BJ (cell line): ENCODE data around the gene SNRNP200. TPM values are rescaled to one million over a fixed set of nuclear protein-coding genes. Genes with fewer than 3 reads are reported as not detected.

Experiments
- CTCF ChIA-PET: fragments of 350-600 bp; formaldehyde crosslinking; extraction: SDS; loops from one replicate; lab custom pipeline; 2021; ENCODE audit warnings: antibody characterized with exemption, inconsistent platforms; lab: Yijun Ruan, JAX
- POLR2A ChIA-PET: fragments of 300-600 bp; sonication (Branson Sonifier 250); formaldehyde crosslinking; extraction: SDS; loops from one replicate; lab custom pipeline; 2021; ENCODE audit warnings: antibody characterized with exemption; lab: Charles Lee
- DNase-seq: peaks from one replicate; pipeline ENCODE4 v3.0.0-alpha.2; 2011; ENCODE audit warnings: low read depth
- H3K27me3 ChIP-seq: 2 replicates; pipeline ENCODE4 v1.6.0; 2011; ENCODE audit warnings: low read length; ENCODE audit not compliant: control insufficient read depth, insufficient read depth
- H3K36me3 ChIP-seq: 2 replicates; pipeline ENCODE4 v1.5.1; 2011; ENCODE audit warnings: low read length; ENCODE audit not compliant: control insufficient read depth, insufficient read depth
- H3K4me3 ChIP-seq: 2 replicates; pipeline ENCODE4 v1.5.1; 2011; ENCODE audit warnings: low read depth, mild to moderate bottlenecking, control low read depth, low read length
- polyA plus RNA-seq: library from polyadenylated mRNA; depleted of rRNA; stranded (reverse); fragments of >200 nt; gene quantifications from 2 replicates; pipeline ENCODE4 v1.2.3, GENCODE V29; 2011
- TF ChIP-seq, protein P1 (sequence below): IDR thresholded peaks from 2 replicates; pipeline ENCODE4 v1.5.1; 2011; ENCODE audit warnings: low read depth, mild to moderate bottlenecking, control low read depth, inconsistent platforms, low read length, moderate library complexity; ENCODE audit not compliant: insufficient read depth

Gene SNRNP200
- polyA plus RNA-seq, 1 experiment = 111 TPM

DNA sequence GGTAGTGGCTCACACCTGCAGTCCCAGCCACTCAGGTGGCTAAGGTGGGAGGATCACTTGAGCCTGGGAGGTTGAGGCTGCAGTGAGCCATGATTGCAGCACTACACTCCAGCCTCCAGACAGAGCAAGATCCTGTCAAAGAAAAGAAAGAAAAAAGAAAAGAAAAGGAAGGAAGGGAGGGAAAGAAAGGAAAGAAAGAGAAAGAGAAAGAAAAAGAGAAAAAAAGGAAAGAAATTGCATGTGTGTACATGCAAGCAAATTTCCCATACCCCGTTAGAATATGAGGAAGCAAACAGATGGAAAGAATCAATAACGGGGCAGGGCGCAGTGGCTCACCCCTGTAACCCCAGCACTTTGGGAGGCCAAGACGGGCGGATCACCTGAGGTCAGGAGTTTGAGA lies 57.5 kb downstream of the SNRNP200 start:
- peaks cover 3% of the 10 kb centered on the region; the same call in 1 of the 2 replicates for H3K36me3 ChIP-seq
- POLR2A ChIA-PET = no interaction called here
- no peak overlapping the region for H3K4me3 ChIP-seq
- no peak for DNase-seq
- H3K27me3 ChIP-seq = no peaks in the 10 kb centered on the region
- CTCF ChIA-PET = interaction anchor here (0.6 kb wide), 1 partner anchor 284 kb away, joined by 3 read pairs; no protein-coding TSS in a partner anchor
- TF ChIP-seq, protein P1, sequence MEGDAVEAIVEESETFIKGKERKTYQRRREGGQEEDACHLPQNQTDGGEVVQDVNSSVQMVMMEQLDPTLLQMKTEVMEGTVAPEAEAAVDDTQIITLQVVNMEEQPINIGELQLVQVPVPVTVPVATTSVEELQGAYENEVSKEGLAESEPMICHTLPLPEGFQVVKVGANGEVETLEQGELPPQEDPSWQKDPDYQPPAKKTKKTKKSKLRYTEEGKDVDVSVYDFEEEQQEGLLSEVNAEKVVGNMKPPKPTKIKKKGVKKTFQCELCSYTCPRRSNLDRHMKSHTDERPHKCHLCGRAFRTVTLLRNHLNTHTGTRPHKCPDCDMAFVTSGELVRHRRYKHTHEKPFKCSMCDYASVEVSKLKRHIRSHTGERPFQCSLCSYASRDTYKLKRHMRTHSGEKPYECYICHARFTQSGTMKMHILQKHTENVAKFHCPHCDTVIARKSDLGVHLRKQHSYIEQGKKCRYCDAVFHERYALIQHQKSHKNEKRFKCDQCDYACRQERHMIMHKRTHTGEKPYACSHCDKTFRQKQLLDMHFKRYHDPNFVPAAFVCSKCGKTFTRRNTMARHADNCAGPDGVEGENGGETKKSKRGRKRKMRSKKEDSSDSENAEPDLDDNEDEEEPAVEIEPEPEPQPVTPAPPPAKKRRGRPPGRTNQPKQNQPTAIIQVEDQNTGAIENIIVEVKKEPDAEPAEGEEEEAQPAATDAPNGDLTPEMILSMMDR = no peak

DNA sequence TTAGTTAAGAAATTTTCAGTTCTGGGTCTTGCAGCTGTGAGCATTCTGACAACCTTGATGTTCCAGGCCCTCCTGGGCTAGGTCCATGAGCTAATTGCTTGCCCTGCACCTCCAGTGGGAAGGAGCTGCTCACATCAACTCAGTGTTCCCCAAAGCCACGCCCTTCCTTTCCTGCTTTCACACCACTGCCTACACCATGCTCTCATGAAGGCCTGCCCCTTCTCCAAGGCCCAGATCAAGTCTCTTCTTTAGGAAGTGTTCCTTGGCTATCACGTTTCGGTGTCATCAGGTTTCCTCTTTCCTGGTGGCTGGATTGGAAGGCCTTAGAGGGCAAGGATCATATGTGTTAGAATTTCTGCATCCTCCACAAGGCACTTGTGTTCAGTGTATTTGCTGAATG lies 58.3 kb downstream of the SNRNP200 start:
- no peak overlapping the region for H3K4me3 ChIP-seq
- H3K36me3 ChIP-seq = no peaks in the 10 kb centered on the region
- H3K27me3 ChIP-seq = no peaks in the 10 kb centered on the region
- TF ChIP-seq, protein P1 = no peak
- POLR2A ChIA-PET = no interaction called here
- CTCF ChIA-PET = interaction anchor here (1.4 kb wide), 1 partner anchor 13 kb away, joined by 4 read pairs; no protein-coding TSS in a partner anchor
- no peak for DNase-seq

DNA sequence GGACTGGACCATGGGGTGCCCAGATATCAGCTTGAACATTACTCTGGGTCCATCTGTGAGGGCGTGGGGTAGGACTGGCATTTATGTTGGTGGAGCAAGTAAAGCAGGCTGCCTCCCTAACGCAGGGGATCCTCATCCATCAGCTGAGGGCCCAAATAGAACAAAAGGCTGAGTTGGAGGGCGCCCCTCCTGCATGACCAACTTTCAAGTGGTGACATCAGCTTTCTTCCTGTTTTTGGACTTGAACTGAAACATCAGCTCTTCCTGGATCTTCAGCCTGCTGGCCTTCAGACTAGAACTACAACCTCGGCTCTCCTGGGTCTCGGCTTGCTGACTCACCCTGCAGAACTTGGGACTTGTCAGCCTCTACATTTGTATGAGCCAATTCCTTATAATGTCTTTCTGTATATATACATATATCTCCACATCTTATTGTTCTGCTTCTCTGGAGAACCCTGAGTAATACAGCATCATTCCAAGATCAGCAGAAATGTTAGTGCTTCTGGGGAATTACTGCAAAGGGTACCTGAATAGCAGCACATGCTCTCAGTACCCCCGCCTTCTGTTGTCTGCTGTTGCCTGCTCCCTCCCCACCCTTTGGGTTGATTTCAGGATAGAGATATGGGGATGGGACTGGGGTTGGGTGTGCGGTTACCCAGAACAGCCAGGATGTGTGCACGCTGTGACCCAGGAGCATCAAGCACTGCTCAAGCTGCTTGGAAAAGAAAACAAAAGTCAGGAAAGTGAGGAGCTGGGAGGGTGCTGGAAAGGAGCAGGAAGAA lies 59.5 kb downstream of the SNRNP200 start:
- ChIA-PET CTCF (interaction anchor here (1.4 kb wide), 2 partner anchors 10 to 14 kb away, joined by 3 to 4 read pairs; no protein-coding TSS in a partner anchor), POLR2A (no interaction called here)
- DNase-seq = no peak

DNA sequence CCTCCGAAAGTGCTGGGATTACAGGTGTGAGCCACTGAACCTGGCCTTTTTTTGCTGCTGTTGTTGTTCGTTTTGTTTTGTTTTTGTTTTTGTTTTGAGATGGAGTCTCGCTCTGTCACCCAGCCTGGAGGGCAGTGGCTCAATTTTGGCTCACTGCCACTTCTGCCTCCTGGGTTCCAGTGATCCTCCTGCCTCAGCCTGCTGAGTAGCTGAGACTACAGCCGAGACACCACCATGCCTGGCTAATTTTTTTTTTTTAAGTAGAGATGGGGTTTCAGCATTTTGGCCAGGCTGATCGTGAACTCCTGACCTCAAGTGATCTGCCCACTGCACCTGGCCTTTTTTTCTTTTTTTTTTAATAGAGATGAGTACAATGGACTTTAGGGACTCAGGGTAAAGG lies 61.5 kb downstream of the SNRNP200 start:
- Histone ChIP-seq H3K36me3 (peaks cover 2% of the 10 kb centered on the region; the same call in 1 of the 2 replicates), H3K27me3 (no peaks in the 10 kb centered on the region), H3K4me3 (no peak overlapping the region)
- DNase-seq = no peak
- TF ChIP-seq, protein P1 = no peak
- POLR2A ChIA-PET = no interaction called here
- CTCF ChIA-PET = no interaction called here

More for the DNA sequence above, 59.5 kb downstream of the SNRNP200 start:
- TF ChIP-seq, protein P1 = no peak
- Histone ChIP-seq H3K36me3 (peaks cover under 1% of the 10 kb centered on the region; the same call in 1 of the 2 replicates), H3K4me3 (no peak overlapping the region), H3K27me3 (no peaks in the 10 kb centered on the region)

DNA sequence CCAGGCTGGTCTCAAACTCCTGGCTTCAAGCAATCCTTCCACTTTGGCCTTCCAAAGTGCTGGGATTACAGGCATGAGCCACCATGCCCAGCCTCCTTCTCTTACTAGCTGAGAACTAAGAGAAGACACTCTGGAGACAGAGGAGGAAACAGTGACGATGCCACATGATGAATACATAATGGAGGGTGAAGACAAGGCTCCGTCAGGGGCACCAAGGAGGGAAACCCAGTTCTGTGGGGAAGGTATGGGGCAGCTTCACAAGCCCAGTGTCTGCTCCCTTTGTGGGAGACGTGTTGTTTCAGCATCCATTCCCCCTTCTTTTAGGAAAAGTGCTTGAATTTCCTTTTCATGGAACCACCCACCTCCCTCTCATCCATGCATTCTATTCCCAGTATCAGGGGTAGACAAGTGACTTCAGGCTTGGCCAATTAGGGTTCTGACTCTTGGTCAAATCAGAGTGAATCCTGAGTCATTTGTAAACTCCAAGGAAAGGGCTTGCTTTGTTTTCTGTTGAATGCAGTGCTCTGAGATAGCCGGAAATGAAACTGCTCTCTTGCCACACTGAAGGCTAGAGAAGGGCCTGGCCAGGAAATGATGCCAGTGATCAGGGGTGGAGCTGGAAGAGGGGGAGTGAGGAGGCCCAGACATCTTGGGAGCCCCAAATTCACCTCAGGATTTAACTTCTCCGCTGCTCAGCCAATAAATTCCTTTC lies 63.3 kb downstream of the SNRNP200 start:
- CTCF ChIA-PET = no interaction called here
- POLR2A ChIA-PET = interaction anchor here (0.7 kb wide), 1 partner anchor 12 kb away, joined by 3 read pairs; no protein-coding TSS in a partner anchor
- TF ChIP-seq, protein P1 = no peak
- peak; percentile 76 for DNase-seq
- H3K4me3 ChIP-seq = no peak overlapping the region
- peaks cover 2% of the 10 kb centered on the region; the same call in 1 of the 2 replicates for H3K36me3 ChIP-seq
- H3K27me3 ChIP-seq = no peaks in the 10 kb centered on the region
